Spleen (tissue), 11 donors: ENCODE results near the gene PRPF4. TPM values are rescaled to one million over a fixed set of nuclear protein-coding genes. Genes with fewer than 3 reads are reported as not detected.
A peak's percentile ranks its signal among the peaks of the same experiment; 100 is the strongest.

Source experiments
- DNase-seq: peaks from one replicate; pipeline ENCODE4 v3.0.0-alpha.2; 2020
- H3K27ac ChIP-seq, 8 donors: fragments of 200-600 bp; sonication (generic) in 7 of 8; 1 replicate in 4 of 8; 2 replicates in 4 of 8; pipeline versions ENCODE4 v1.5.0 to v1.8.0; 2016 to 2021; ENCODE audit warnings: inconsistent platforms in 4 of 8, mild to moderate bottlenecking in 4 of 8, moderate library complexity in 1 of 8
- H3K27me3 ChIP-seq, 7 donors: fragments of 200-600 bp; sonication (generic) in 6 of 7; replicated peaks in 1 of 7; 1 replicate in 4 of 7; 2 replicates in 3 of 7; pipeline versions ENCODE4 v1.5.0 to v1.8.0; 2016 to 2021; ENCODE audit warnings: inconsistent platforms in 3 of 7, mild to moderate bottlenecking in 1 of 7
- H3K36me3 ChIP-seq, 6 donors: fragments of 200-600 bp; sonication (generic) in 5 of 6; 1 replicate in 4 of 6; 2 replicates in 2 of 6; pipeline versions ENCODE4 v1.5.0 to v1.8.0; 2016 to 2021; ENCODE audit warnings: inconsistent platforms in 2 of 6
- H3K4me1 ChIP-seq, 6 donors: fragments of 200-600 bp; sonication (generic) in 5 of 6; 1 replicate in 3 of 6; 2 replicates in 3 of 6; pipeline versions ENCODE4 v1.5.0 to v1.8.0; 2016 to 2021; ENCODE audit warnings: inconsistent platforms in 3 of 6
- H3K4me3 ChIP-seq, 8 donors: fragments of 200-600 bp; sonication (generic) in 7 of 8; 1 replicate in 4 of 8; 2 replicates in 4 of 8; pipeline versions ENCODE4 v1.5.0 to v1.8.0; 2016 to 2021; ENCODE audit warnings: inconsistent platforms in 4 of 8, mild to moderate bottlenecking in 4 of 8, moderate library complexity in 2 of 8
- H3K9me3 ChIP-seq, 8 donors: fragments of 200-600 bp; sonication (generic) in 7 of 8; 1 replicate in 4 of 8; 2 replicates in 4 of 8; pipeline versions ENCODE4 v1.5.0 to v1.8.0; 2016 to 2021; ENCODE audit warnings: inconsistent platforms in 4 of 8
- POLR2A ChIP-seq, 3 donors: fragments of 450-650 bp; IDR thresholded peaks; one replicate each; pipeline ENCODE4 v1.5.1; 2017; ENCODE audit warnings: antibody characterized with exemption in 3 of 3, mild to moderate bottlenecking in 1 of 3
- POLR2AphosphoS5 ChIP-seq, 3 donors: sonication (generic); formaldehyde crosslinking; IDR thresholded peaks; one replicate each; pipeline ENCODE4 v1.5.1; 2017; ENCODE audit warnings: antibody characterized with exemption in 3 of 3
- WGBS, 5 donors: extraction: QIAGEN DNeasy Blood & Tissue Kit in 3 of 5; methylation state at CpG; one replicate each; pipeline versions ENCODE4 v1.1.5 to v1.1.7; 2013 to 2018; 5-methylcytosine and 5-hydroxymethylcytosine counted together
- intact Hi-C: fragments of 100-400 bp; cut with DNase I; formaldehyde crosslinking; loops from one replicate; pipeline ENCODE4 v1.15.0; 2023; ENCODE audit warnings: low total_unique reads
- polyA plus RNA-seq, 3 donors: library from polyadenylated mRNA; stranded (reverse); fragments of 200-250 nt; gene quantifications; one replicate each; pipeline ENCODE4 v1.2.1, GENCODE V29; 2013
- total RNA-seq, 7 donors: library from RNA; depleted of rRNA in 3 of 7; stranded (reverse); fragments of >200 nt in 3 of 7; fragmentation: NEBNext Ultra II Directional in 4 of 7; extraction: Animal tissue kit (Norgen Biotek cat#: 25700) in 4 of 7; gene quantifications; one replicate each; pipeline versions ENCODE4 v1.1.0 to v1.2.1, GENCODE V29; 2016 to 2021
- TF ChIP-seq, protein P1 (sequence below), 11 experiments: fragments of 200-600 bp in 7 of 11; fragments of 450-650 bp in 4 of 11; sonication (generic) in 4 of 11; IDR thresholded peaks in 8 of 11; conservative IDR thresholded peaks in 3 of 11; 1 replicate in 7 of 11; 2 replicates in 4 of 11; pipeline versions ENCODE4 v1.4.0 to v1.8.0; 2016 to 2021; ENCODE audit warnings: antibody characterized with exemption in 11 of 11, inconsistent platforms in 4 of 11, mild to moderate bottlenecking in 1 of 11
- donor health status: healthy with polysubstance abuse.
- donor health status: DM: no; HTN: no; CAD: no; lungs with moderate emphysema.
- donor health status: DM: no; HTN: no; CAD: no.
- donor health status: Bipolar disorder and iron deficiency.
- donor health status: healthy.
- donor health status: DM: no; HTN: no; CAD: no.
- donor health status: DM: yes; HTN: yes; CAD: no.

The PRPF4 gene
- total and polyA plus RNA-seq, 10 donors, result 7.7 to 20.2 (median 16.9) TPM

DNA sequence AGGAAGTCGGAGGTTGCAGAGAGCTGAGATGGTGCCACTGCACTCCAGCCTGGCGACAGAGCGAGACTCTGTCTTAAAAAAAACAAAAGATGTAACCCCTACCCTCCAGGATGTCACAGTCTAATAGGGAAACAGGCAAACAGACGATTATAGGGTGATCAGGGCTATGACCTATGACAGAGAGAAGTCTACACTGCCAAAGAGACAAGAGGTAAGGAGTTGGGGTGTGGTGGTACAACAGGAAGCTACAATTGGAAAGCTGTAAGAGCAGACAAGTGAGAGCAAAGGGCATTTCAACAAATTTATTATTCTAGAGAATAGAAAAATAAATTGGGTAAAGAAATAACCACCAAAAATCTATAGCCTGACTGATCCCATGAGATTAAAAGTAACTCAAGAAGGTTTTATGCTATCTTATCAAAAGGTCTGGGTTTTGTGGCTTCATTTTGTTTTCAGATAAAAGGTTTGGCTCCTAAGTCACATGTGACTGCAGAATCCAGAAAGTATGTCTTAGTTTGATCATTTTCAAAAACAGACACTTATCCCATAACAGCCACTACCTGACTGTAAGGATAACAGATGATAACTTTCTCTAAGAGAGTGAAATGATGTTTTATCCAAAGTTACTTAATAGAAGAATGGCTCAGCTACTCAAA, 7.4 kb upstream of the PRPF4 start:
- TF ChIP-seq POLR2AphosphoS5 (IDR thresholded peaks at IDR 0.05) (no peak), POLR2A (IDR thresholded peaks at IDR 0.05) (no peak)
- TF ChIP-seq, protein P1, sequence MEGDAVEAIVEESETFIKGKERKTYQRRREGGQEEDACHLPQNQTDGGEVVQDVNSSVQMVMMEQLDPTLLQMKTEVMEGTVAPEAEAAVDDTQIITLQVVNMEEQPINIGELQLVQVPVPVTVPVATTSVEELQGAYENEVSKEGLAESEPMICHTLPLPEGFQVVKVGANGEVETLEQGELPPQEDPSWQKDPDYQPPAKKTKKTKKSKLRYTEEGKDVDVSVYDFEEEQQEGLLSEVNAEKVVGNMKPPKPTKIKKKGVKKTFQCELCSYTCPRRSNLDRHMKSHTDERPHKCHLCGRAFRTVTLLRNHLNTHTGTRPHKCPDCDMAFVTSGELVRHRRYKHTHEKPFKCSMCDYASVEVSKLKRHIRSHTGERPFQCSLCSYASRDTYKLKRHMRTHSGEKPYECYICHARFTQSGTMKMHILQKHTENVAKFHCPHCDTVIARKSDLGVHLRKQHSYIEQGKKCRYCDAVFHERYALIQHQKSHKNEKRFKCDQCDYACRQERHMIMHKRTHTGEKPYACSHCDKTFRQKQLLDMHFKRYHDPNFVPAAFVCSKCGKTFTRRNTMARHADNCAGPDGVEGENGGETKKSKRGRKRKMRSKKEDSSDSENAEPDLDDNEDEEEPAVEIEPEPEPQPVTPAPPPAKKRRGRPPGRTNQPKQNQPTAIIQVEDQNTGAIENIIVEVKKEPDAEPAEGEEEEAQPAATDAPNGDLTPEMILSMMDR (IDR thresholded peaks at IDR 0.05 in 8 of 11, conservative IDR thresholded peaks at IDR 0.05 in 3 of 11), result no peak
- Histone ChIP-seq H3K36me3 (peaks cover 0 to 95% (median 61%) of the 10 kb centered on the region in 6 donors), H3K27me3 (no peaks in the 10 kb centered on the region), H3K4me3 (no peak overlapping the region), H3K27ac (no peak overlapping the region), H3K9me3 (no peaks in the 10 kb centered on the region), H3K4me1 (peaks cover 0 to 4% (median 0%) of the 10 kb centered on the region in 6 donors)
- intact Hi-C loops, result no loop called here
- 88 to 94% (median 91%) methylated on average over 4 of the region's 4 CpGs for WGBS, 5 donors
- no peak for DNase-seq

DNA sequence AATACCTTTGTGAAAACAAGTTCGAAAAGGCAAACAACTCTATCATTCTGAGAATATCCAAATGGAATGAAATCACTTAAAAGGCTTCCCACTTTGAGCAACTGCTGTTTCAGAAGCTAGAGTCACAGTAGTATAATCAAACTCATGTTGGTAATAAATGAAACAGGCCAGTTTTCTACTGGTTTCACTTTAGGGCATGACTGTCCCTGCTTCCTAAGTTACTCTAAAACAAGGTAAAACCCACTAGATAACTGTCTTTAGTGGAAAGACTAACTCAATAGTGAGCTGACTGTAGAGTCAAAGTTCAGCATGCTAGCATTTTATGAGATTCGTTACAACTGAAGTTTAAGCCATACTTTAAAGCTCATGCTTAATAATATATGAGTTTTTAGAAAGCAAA, 6.1 kb upstream of the PRPF4 start:
- peaks cover 5 to 17% (median 8%) of the 10 kb centered on the region in 6 donors for H3K4me1 ChIP-seq
- intact Hi-C loops, result no loop called here
- H3K36me3 ChIP-seq, result peaks cover 0 to 91% (median 64%) of the 10 kb centered on the region in 6 donors
- H3K9me3 ChIP-seq, result no peaks in the 10 kb centered on the region
- no peaks in the 10 kb centered on the region for H3K27me3 ChIP-seq
- H3K27ac ChIP-seq, result no peak overlapping the region
- DNase-seq, result no peak
- WGBS, 5 donors, result 88 to 97% (median 92%) methylated on average over 2 of the region's 2 CpGs
- H3K4me3 ChIP-seq, result no peak overlapping the region
- TF ChIP-seq POLR2A (IDR thresholded peaks at IDR 0.05), result no peak
- no peak for TF ChIP-seq POLR2AphosphoS5 (IDR thresholded peaks at IDR 0.05)
- TF ChIP-seq, protein P1 (IDR thresholded peaks at IDR 0.05 in 8 of 11, conservative IDR thresholded peaks at IDR 0.05 in 3 of 11), result no peak

DNA sequence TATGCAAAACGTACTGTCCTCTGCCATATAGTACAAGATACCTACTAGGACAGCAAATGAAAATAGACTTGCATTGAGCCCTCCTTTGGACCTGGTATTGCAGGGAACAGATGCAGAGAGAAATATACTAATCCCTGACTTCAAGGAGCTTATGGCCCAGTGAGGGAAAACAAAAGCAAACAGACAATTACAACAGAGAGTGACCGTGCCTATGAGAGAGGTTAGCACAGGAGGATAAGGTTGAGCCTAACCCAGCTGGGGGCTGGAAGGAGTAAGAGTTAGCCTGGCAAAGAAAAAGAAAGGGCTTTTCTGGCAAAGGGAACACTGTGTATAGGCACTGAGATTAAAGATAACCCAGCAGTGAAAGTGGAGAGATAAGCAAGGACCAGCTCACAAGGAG, 5.6 kb upstream of the PRPF4 start:
- Histone ChIP-seq H3K9me3 (no peaks in the 10 kb centered on the region), H3K4me1 (peaks cover 8 to 22% (median 13%) of the 10 kb centered on the region in 6 donors), H3K36me3 (peaks cover 0 to 85% (median 64%) of the 10 kb centered on the region in 6 donors), H3K4me3 (no peak overlapping the region), H3K27me3 (no peaks in the 10 kb centered on the region), H3K27ac (no peak overlapping the region)
- DNase-seq, result no peak
- intact Hi-C loops, result loop anchor here (5.0 to 10.0 kb wide), 3 partner anchors 45 to 385 kb away; partner anchors contain the start of genes FKBP15 and SLC31A1
- WGBS, 5 donors, result 93 to 98% (median 96%) methylated on average over 2 of the region's 2 CpGs
- no peak for TF ChIP-seq POLR2A (IDR thresholded peaks at IDR 0.05)
- TF ChIP-seq, protein P1 (IDR thresholded peaks at IDR 0.05 in 8 of 11, conservative IDR thresholded peaks at IDR 0.05 in 3 of 11), result no peak

DNA sequence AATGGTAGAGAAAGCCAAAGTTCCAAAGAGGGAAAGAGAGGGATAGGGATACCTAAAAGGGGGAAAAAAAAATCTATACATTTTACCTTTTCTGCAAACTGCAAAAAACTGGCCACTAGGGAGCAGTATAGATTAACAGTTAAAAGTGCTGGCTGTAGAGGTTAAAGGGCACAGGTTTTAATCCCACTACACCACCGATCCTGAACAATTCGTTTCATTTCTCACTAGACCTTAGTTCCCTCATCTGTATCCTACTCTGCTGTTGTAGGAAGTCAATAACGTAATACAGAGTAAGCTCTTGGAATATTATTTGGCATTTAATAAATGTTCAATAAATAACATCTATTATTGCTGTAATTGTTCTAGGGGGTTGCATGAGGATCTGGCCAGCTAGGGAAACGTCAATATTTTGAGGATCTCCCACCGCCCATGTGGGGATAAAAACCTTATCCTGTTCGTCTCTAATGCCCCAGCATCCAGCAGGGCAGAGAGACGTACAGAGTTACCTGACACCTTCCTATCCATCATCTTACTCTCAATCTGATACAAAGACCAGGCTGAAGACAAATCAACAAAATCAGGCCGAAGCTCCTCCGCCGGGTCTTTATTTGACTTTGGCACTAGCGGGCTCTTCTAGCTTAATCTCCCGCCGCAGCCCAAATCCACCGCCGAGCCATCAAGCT, 843 bp upstream of the PRPF4 start:
- no peak for DNase-seq
- 0 to 2% (median 1%) methylated on average over 12 to 15 of the region's 15 CpGs for WGBS, 5 donors
- H3K36me3 ChIP-seq, result peaks cover 0 to 71% (median 50%) of the 10 kb centered on the region in 6 donors
- H3K4me3 ChIP-seq, result peak overlapping the region; percentile 74 to 90 (median 80)
- H3K9me3 ChIP-seq, result no peaks in the 10 kb centered on the region
- intact Hi-C loops, result loop anchor here (5.0 to 10.0 kb wide), 3 partner anchors 50 to 380 kb away; partner anchors contain the start of genes FKBP15 and SLC31A1
- TF ChIP-seq, protein P1 (IDR thresholded peaks at IDR 0.05 in 8 of 11, conservative IDR thresholded peaks at IDR 0.05 in 3 of 11), result peak; percentile 59 to 85 (median 76)
- TF ChIP-seq POLR2A (IDR thresholded peaks at IDR 0.05), result no peak
- no peaks in the 10 kb centered on the region for H3K27me3 ChIP-seq
- peaks cover 24 to 60% (median 37%) of the 10 kb centered on the region in 6 donors for H3K4me1 ChIP-seq
- H3K27ac ChIP-seq, result peak overlapping the region; percentile 91 to 98 (median 94)
